ENCODE results near the gene ALAS1.

DNA sequence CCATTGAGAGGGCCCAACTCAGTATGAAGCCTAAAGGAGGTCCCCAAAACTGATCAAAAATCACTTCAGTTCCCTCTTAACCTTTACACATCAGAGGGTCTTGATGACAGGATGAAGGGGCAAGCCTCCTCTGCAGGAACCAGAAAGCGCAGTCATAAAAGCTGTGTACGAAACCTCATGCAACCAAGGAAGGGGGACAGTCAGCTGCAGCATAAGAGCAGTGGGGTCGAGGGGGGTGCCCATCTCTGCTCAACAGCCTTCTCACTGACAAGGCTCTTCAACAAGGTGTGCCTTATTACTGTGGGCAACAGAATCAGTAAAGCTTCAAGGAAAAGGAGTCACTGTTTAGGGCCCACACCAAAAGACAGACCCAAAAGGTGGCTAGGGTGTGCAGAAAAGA, 47.6 kb upstream of the ALAS1 start:
- TF ChIP-seq POLR2AphosphoS5 (IDR thresholded peaks at IDR 0.05; ENCODE audit: low read depth, low read length) = no peak
- TF ChIP-seq TAF1 (IDR thresholded peaks at IDR 0.05; ENCODE audit: borderline replicate concordance, low read depth, low read length) = no peak
